Measurements from ENCODE around the gene RXYLT1. TPM values are rescaled to one million over a fixed set of nuclear protein-coding genes. Genes with fewer than 3 reads are reported as not detected.
A peak's percentile ranks its signal among the peaks of the same experiment; 100 is the strongest.
"Not testable (repeated sequence)": the region's sequence is repeated elsewhere in the genome, so short reads cannot be mapped to it uniquely, and the experiment has no call there.

RXYLT1 gene, protein sequence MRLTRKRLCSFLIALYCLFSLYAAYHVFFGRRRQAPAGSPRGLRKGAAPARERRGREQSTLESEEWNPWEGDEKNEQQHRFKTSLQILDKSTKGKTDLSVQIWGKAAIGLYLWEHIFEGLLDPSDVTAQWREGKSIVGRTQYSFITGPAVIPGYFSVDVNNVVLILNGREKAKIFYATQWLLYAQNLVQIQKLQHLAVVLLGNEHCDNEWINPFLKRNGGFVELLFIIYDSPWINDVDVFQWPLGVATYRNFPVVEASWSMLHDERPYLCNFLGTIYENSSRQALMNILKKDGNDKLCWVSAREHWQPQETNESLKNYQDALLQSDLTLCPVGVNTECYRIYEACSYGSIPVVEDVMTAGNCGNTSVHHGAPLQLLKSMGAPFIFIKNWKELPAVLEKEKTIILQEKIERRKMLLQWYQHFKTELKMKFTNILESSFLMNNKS
- 1 to 10 TPM; 4.6 to 8.3 TPM for polyA plus RNA-seq

- WGBS, 2 donors: 0 to 1% methylated on average over 60 to 86 of the region's 86 CpGs
- Histone ChIP-seq H3K27ac (ENCODE audit: low read depth in 2 of 2, low read length in 1 of 2) (peak within 1 kb of the TSS; percentile 93 to 95), H3K9me3 (ENCODE audit: control insufficient read depth in 2 of 2, insufficient read depth in 1 of 2, low read depth in 1 of 2, low read length in 1 of 2) (no peaks in the 10 kb centered on the region), H3K4me3 (ENCODE audit: low read depth in 1 of 2, low read length in 2 of 2) (peak within 1 kb of the TSS; percentile 77 to 82), H3K36me3 (ENCODE audit: control insufficient read depth in 2 of 2, insufficient read depth in 2 of 2, low read length in 1 of 2) (peaks cover 0 to 6% of the 10 kb centered on the region in 2 donors), H3K4me1 (ENCODE audit: control insufficient read depth in 2 of 2, insufficient read depth in 2 of 2, low read length in 1 of 2) (no peaks in the 10 kb centered on the region), H3K27me3 (ENCODE audit: control insufficient read depth in 1 of 2, insufficient read depth in 2 of 2, low read length in 2 of 2) (no peaks in the 10 kb centered on the region)
Measured at GRCh38 chr12:63779498-63780481, at the start of gene RXYLT1. RXYLT1 (plus strand) TSS chr12:63779909; CDS start chr12:63779961, 52 bp downstream.

DNA sequence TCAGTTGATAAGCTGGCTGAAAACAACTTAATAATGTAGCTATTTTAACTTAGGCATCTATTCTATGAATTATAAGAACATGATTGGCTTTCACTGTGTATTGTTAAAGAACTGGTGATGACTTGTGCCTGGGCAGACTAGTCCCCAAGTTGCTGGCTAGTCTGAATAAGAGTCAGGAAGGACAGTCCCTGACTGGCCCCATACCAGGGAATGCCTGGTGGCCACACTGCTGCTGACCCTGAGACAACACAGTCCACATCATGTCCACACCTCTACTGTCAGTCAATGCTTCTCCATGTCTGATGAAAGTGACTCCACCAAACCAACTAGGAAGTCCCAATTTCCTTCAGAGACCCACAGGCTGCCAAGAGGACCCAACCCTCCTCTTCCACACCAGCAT lies 46.9 kb upstream of the RXYLT1 start:
- H3K27me3 ChIP-seq (ENCODE audit: control insufficient read depth in 1 of 2, insufficient read depth in 2 of 2, low read length in 2 of 2); H3K4me3 ChIP-seq (ENCODE audit: low read depth in 1 of 2, low read length in 2 of 2); H3K36me3 ChIP-seq (ENCODE audit: control insufficient read depth in 2 of 2, insufficient read depth in 2 of 2, low read length in 1 of 2); H3K4me1 ChIP-seq (ENCODE audit: control insufficient read depth in 2 of 2, insufficient read depth in 2 of 2, low read length in 1 of 2); H3K9me3 ChIP-seq (ENCODE audit: control insufficient read depth in 2 of 2, insufficient read depth in 1 of 2, low read depth in 1 of 2, low read length in 1 of 2); H3K27ac ChIP-seq (ENCODE audit: low read depth in 2 of 2, low read length in 1 of 2): not testable (repeated sequence)

DNA sequence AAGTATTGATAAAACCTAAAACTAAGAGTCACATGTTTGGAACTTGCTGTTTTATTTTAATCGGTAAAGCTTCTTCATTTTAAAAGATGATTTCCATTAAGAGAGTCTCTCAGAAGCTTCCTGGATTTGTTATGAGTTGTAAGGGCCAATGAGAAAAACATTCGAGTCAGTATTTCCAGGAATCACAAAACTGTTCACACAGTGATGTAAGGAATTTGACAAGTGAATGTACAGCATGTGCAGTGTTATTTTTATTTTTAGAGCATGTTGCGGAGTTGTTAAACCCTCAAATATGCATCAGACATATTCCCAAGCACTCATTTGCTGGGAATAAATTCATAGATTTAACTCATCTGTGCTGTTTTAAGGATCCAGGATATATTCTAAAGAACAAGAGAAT lies 46.1 kb upstream of the RXYLT1 start:
- not testable (repeated sequence) for H3K36me3 ChIP-seq (ENCODE audit: control insufficient read depth in 2 of 2, insufficient read depth in 2 of 2, low read length in 1 of 2); H3K4me3 ChIP-seq (ENCODE audit: low read depth in 1 of 2, low read length in 2 of 2); H3K27me3 ChIP-seq (ENCODE audit: control insufficient read depth in 1 of 2, insufficient read depth in 2 of 2, low read length in 2 of 2); H3K9me3 ChIP-seq (ENCODE audit: control insufficient read depth in 2 of 2, insufficient read depth in 1 of 2, low read depth in 1 of 2, low read length in 1 of 2); H3K27ac ChIP-seq (ENCODE audit: low read depth in 2 of 2, low read length in 1 of 2); H3K4me1 ChIP-seq (ENCODE audit: control insufficient read depth in 2 of 2, insufficient read depth in 2 of 2, low read length in 1 of 2)
- 55 to 70% methylated on average over 3 of the region's 3 CpGs for WGBS, 2 donors

DNA sequence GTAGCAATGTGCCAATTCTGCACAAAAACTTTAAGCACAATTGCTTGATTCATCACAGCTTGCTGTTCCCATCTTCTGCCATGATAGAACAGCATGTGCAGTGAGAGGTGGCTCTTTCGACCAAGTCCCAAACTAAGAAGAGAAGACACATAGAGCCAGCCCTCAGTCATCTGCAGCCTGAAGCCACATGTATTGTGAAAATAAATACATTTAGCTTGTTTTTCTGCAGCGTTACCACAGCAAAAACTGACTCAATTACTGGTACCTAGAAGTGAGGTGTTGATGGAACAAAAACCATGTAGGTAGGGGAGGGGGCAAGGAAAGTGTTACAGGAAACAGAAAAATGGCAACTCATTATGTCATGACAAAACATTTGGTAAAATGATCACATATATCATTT lies 39.2 kb upstream of the RXYLT1 start:
- H3K4me3 ChIP-seq (ENCODE audit: low read depth in 1 of 2, low read length in 2 of 2); H3K27me3 ChIP-seq (ENCODE audit: control insufficient read depth in 1 of 2, insufficient read depth in 2 of 2, low read length in 2 of 2); H3K36me3 ChIP-seq (ENCODE audit: control insufficient read depth in 2 of 2, insufficient read depth in 2 of 2, low read length in 1 of 2); H3K4me1 ChIP-seq (ENCODE audit: control insufficient read depth in 2 of 2, insufficient read depth in 2 of 2, low read length in 1 of 2); H3K9me3 ChIP-seq (ENCODE audit: control insufficient read depth in 2 of 2, insufficient read depth in 1 of 2, low read depth in 1 of 2, low read length in 1 of 2); H3K27ac ChIP-seq (ENCODE audit: low read depth in 2 of 2, low read length in 1 of 2): not testable (repeated sequence)
- no CpG with 5 or more reads among the region's 2 CpGs for WGBS, 2 donors

DNA sequence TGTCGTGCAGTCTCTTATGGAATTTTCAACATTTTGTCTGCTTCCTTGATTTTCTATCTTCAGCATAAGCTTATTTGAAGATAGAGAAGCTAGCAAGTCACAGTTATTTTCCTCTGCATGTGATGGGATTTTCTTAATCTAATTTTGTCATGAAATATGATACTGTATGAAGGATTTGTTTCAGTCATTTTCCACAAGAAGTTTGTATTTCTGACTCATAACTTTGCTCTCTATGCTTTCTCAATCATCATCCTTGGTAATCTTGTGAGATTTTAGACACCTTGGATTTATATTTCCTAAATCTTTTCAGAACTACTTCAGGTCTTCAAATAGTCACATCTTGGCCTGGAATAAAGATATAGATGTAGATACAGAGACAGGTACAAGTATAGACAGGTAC lies 38.3 kb upstream of the RXYLT1 start:
- not testable (repeated sequence) for H3K36me3 ChIP-seq (ENCODE audit: control insufficient read depth in 2 of 2, insufficient read depth in 2 of 2, low read length in 1 of 2); H3K27me3 ChIP-seq (ENCODE audit: control insufficient read depth in 1 of 2, insufficient read depth in 2 of 2, low read length in 2 of 2); H3K9me3 ChIP-seq (ENCODE audit: control insufficient read depth in 2 of 2, insufficient read depth in 1 of 2, low read depth in 1 of 2, low read length in 1 of 2); H3K4me1 ChIP-seq (ENCODE audit: control insufficient read depth in 2 of 2, insufficient read depth in 2 of 2, low read length in 1 of 2); H3K4me3 ChIP-seq (ENCODE audit: low read depth in 1 of 2, low read length in 2 of 2); H3K27ac ChIP-seq (ENCODE audit: low read depth in 2 of 2, low read length in 1 of 2)
- WGBS, 2 donors: 74 to 86% methylated on average over 1 of the region's 1 CpG

DNA sequence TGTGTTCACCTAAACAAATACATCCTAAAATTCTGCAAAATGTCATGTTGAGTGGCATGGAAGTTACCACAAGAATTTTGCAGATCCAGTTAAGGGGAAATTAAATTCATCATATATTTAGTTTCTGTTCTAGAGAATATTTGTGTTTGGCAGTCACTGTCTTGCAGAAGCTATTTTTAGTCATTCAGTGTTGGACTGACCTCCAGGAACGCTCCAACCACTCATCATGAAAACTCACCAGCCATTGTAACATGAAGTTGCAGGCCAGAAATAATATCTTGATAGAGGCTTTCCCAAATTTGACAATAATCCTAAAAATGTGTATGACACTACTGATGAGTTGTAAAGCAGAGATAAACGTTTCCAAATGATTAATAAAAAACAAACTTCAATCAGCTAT lies 35.6 kb upstream of the RXYLT1 start:
- H3K4me3 ChIP-seq (ENCODE audit: low read depth in 1 of 2, low read length in 2 of 2); H3K27ac ChIP-seq (ENCODE audit: low read depth in 2 of 2, low read length in 1 of 2); H3K36me3 ChIP-seq (ENCODE audit: control insufficient read depth in 2 of 2, insufficient read depth in 2 of 2, low read length in 1 of 2); H3K4me1 ChIP-seq (ENCODE audit: control insufficient read depth in 2 of 2, insufficient read depth in 2 of 2, low read length in 1 of 2); H3K9me3 ChIP-seq (ENCODE audit: control insufficient read depth in 2 of 2, insufficient read depth in 1 of 2, low read depth in 1 of 2, low read length in 1 of 2); H3K27me3 ChIP-seq (ENCODE audit: control insufficient read depth in 1 of 2, insufficient read depth in 2 of 2, low read length in 2 of 2): not testable (repeated sequence)
- WGBS, 2 donors: 32 to 47% methylated on average over 2 of the region's 2 CpGs

GRCh38 chr12:63746470-63746869 lies 33.2 kb upstream of the RXYLT1 start:
- not testable (repeated sequence) for H3K27me3 ChIP-seq (ENCODE audit: control insufficient read depth in 1 of 2, insufficient read depth in 2 of 2, low read length in 2 of 2); H3K4me3 ChIP-seq (ENCODE audit: low read depth in 1 of 2, low read length in 2 of 2); H3K4me1 ChIP-seq (ENCODE audit: control insufficient read depth in 2 of 2, insufficient read depth in 2 of 2, low read length in 1 of 2); H3K9me3 ChIP-seq (ENCODE audit: control insufficient read depth in 2 of 2, insufficient read depth in 1 of 2, low read depth in 1 of 2, low read length in 1 of 2); H3K36me3 ChIP-seq (ENCODE audit: control insufficient read depth in 2 of 2, insufficient read depth in 2 of 2, low read length in 1 of 2); H3K27ac ChIP-seq (ENCODE audit: low read depth in 2 of 2, low read length in 1 of 2)
- WGBS, 2 donors: 74 to 75% methylated on average over 11 of the region's 11 CpGs

GRCh38 chr12:63747136-63747535 lies 32.6 kb upstream of the RXYLT1 start:
- H3K27me3 ChIP-seq (ENCODE audit: control insufficient read depth in 1 of 2, insufficient read depth in 2 of 2, low read length in 2 of 2): not testable (repeated sequence)

DNA sequence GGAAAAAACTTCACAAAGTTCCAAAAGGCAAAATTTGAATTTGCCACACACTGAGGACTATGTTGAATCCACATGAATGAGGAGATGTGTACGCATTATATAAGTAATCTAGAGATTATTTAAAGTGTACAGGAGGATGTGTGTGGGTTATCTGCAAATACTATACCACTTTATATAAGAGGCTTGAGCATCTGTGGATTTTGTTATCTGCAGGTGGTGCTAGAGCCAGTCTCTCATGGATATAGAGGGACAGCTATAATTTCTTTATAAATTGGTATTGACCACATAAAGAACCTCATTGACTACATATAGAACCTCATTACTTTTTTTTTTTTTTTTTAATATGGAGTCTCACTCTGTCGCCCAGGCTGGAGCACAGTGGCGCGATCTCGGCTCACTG lies 32.2 kb upstream of the RXYLT1 start:
- Histone ChIP-seq H3K4me1 (ENCODE audit: control insufficient read depth in 2 of 2, insufficient read depth in 2 of 2, low read length in 1 of 2) (no peaks in the 10 kb centered on the region), H3K27me3 (ENCODE audit: control insufficient read depth in 1 of 2, insufficient read depth in 2 of 2, low read length in 2 of 2) (no peaks in the 10 kb centered on the region), H3K27ac (ENCODE audit: low read depth in 2 of 2, low read length in 1 of 2) (no peak overlapping the region), H3K4me3 (ENCODE audit: low read depth in 1 of 2, low read length in 2 of 2) (no peak overlapping the region), H3K36me3 (ENCODE audit: control insufficient read depth in 2 of 2, insufficient read depth in 2 of 2, low read length in 1 of 2) (no peaks in the 10 kb centered on the region), H3K9me3 (ENCODE audit: control insufficient read depth in 2 of 2, insufficient read depth in 1 of 2, low read depth in 1 of 2, low read length in 1 of 2) (no peaks in the 10 kb centered on the region)
- 88 to 90% methylated on average over 5 of the region's 5 CpGs for WGBS, 2 donors

More at GRCh38 chr12:63747136-63747535, 32.6 kb upstream of the RXYLT1 start:
- H3K27ac ChIP-seq (ENCODE audit: low read depth in 2 of 2, low read length in 1 of 2); H3K4me1 ChIP-seq (ENCODE audit: control insufficient read depth in 2 of 2, insufficient read depth in 2 of 2, low read length in 1 of 2); H3K36me3 ChIP-seq (ENCODE audit: control insufficient read depth in 2 of 2, insufficient read depth in 2 of 2, low read length in 1 of 2); H3K9me3 ChIP-seq (ENCODE audit: control insufficient read depth in 2 of 2, insufficient read depth in 1 of 2, low read depth in 1 of 2, low read length in 1 of 2); H3K4me3 ChIP-seq (ENCODE audit: low read depth in 1 of 2, low read length in 2 of 2): not testable (repeated sequence)
